Measurements from ENCODE around the gene UCKL1.

The UCKL1 gene

DNA sequence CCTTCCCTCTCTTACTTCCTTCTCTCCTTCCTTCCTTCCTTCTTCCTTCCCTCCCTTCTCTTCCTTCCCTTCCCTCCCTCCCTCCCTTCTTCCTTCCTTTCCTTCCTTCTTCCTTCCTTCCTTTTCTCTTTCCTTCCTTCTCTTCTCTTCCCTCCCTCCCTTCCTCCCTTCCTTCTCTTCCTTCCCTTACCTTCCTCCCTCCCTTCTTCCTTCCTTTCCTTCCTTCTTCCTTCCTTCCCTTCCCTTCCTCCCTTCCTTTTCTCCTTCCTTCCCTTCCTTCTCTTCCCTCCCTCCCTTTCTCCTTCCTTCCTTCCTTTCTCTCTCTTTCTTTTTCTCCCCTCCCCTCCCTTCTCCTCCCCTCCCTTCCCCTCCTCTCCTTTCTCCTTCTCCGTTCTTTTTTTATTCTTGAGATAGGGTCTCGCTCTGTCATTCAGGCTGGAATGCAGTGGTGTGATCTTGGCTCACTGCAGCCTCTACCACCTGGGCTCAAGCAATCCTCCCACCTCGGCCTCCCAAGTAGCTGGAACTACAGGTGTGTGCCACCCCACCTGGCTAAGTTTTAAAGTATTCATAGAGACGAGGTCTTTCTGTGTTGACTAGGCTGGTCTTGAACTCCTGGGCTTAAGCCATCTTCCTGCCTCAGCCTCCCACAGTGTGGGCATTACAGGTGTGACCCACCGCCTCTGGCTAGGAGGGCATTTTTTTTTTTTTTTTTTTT lies 14.7 kb upstream of the UCKL1 start:
- H3K4me3 ChIP-seq (ENCODE audit: low read length), result no peak overlapping the region; the same call in 1 of the 2 replicates
- TF ChIP-seq, protein P1, sequence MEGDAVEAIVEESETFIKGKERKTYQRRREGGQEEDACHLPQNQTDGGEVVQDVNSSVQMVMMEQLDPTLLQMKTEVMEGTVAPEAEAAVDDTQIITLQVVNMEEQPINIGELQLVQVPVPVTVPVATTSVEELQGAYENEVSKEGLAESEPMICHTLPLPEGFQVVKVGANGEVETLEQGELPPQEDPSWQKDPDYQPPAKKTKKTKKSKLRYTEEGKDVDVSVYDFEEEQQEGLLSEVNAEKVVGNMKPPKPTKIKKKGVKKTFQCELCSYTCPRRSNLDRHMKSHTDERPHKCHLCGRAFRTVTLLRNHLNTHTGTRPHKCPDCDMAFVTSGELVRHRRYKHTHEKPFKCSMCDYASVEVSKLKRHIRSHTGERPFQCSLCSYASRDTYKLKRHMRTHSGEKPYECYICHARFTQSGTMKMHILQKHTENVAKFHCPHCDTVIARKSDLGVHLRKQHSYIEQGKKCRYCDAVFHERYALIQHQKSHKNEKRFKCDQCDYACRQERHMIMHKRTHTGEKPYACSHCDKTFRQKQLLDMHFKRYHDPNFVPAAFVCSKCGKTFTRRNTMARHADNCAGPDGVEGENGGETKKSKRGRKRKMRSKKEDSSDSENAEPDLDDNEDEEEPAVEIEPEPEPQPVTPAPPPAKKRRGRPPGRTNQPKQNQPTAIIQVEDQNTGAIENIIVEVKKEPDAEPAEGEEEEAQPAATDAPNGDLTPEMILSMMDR (conservative IDR thresholded peaks at IDR 0.05; ENCODE audit: low read length), result no peak
- no peak for DNase-seq (ENCODE audit: low read depth)

DNA sequence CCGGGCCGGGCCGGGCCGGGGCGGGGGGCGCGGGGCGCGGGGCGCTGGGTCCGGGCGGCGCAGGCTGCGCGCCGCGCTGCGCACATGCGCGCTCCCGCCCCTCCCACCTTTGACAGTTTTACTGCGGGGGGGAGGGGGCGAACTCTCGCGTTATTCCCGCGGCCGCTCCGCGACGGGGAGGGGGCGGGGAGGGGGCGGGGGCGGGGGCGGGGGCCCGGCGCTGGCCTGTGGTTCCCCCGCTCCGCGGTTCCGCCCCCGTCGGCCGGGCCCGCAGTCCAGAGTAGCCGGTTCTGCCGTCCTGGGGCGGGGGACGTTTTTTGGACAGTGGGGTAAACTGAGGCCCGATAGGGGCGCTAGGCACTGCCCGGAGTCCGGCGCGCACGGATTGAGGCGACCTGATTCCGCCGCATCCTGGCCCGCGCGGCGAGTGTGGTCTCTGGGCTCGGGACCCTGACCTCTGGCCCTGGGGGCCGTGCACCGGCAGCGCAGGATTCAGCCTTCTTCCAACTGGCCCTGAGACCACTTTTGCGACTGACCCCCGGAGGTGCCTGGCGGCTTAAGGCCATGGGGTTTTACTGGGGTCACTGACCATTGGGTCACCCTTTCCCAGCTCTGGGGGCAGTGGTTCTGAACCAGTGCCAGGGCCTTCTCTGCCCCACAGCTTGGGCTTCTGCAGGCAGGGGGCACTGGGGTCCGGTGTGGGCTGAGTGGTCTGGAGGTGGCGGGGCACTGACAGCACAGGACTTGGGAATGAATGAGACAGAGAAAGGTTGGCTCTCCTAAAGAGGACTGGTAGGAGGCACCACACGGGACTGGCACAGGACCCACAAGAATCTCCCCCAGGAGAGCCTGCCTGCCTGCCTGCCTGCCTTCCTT lies 13.9 kb upstream of the UCKL1 start, which contains the start of gene ZNF512B:
TSS of gene ZNF512B (minus strand) at position 93 of the 876 bp plus-strand sequence. CDS start 1,980 bp downstream, outside the sequence.
- DNase-seq (ENCODE audit: low read depth), result peak; percentile 52
- H3K4me3 ChIP-seq (ENCODE audit: low read length), result peak within 1 kb of the TSS; percentile 67
- TF ChIP-seq, protein P1 (conservative IDR thresholded peaks at IDR 0.05; ENCODE audit: low read length), result no peak

DNA sequence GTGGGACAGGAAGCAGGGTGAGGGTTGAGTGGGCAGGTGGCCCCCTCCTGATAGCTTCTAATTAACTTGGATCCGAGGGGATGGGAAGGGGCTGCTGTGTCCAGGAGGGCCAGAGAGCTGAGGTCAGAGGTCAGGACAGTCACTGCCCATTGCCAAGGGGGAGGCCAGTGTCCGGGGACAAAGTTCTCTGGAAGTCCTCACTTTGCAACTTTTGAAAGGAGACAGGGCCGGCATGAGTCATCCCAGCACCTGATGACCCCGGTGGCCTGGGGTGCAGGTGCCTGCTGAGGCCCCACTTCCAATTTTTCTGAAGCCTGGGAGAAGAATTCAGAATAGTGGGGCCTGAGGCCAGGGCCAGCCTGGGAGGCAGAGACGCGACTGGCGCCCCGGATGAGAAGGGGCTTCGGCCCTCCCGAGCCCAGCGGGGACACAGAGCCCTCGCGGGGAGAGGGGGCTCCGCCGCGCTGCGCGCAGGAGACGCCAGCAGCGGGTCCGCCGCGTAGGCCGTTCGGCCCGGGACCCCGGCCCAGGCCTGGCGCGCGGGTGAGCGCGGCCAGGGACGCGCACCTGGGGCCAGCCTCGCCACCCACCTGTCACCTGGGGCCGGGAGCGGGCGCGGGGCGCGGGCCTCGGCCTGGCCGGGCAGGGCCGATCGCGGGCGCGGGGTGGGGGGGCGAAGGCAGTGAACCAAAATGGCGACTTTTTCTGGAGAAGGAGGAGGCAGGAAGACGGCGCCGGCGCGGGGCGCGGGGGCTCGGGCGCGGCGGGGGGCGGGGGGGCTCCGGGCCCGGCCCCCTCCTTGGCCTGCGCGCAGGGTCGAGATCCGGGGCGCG lies 12.9 kb upstream of the UCKL1 start:
- peak overlapping the region; percentile 66 for H3K4me3 ChIP-seq (ENCODE audit: low read length)
- DNase-seq (ENCODE audit: low read depth), result no peak
- TF ChIP-seq, protein P1 (conservative IDR thresholded peaks at IDR 0.05; ENCODE audit: low read length), result no peak

DNA sequence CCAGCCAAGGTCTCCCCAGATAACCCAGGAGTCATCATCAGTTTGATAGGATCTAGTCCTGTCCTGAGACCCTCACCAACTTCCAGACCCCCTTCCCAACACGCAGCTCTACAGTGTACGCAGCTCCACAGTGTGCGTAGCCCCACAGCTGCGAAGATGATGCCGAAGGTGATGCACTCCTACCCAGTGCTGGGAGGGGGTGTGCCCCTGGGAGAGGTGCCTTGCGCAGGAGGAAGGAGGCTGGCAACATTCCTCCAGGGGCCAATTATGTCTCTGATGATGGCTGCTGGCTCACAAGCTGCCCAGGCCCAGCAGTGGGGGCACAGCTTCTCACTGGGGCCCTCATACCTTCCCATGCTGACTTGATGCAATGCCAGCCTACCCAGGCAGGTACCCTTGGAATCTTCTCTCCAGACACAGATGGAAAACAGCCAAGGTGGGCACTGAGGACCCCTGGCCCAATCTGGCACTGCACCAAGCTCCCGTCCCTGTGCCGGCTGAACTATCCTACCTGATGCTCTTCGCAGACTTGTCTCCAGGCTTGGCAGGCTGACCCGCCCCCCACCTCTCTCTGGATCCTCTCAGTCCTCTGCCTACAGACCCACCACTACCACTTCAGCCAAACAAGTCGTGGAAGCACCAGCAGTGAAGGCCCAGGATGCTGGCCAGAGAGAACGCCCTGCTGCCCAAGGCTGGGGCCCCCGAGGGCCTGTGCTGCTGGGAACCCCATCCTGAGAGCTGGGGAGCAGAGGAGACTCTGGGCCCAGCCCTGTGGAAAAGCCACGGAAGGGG lies 12.1 kb upstream of the UCKL1 start:
- peak overlapping the region; percentile 66 for H3K4me3 ChIP-seq (ENCODE audit: low read length)
- TF ChIP-seq, protein P1 (conservative IDR thresholded peaks at IDR 0.05; ENCODE audit: low read length), result no peak
- DNase-seq (ENCODE audit: low read depth), result no peak

DNA sequence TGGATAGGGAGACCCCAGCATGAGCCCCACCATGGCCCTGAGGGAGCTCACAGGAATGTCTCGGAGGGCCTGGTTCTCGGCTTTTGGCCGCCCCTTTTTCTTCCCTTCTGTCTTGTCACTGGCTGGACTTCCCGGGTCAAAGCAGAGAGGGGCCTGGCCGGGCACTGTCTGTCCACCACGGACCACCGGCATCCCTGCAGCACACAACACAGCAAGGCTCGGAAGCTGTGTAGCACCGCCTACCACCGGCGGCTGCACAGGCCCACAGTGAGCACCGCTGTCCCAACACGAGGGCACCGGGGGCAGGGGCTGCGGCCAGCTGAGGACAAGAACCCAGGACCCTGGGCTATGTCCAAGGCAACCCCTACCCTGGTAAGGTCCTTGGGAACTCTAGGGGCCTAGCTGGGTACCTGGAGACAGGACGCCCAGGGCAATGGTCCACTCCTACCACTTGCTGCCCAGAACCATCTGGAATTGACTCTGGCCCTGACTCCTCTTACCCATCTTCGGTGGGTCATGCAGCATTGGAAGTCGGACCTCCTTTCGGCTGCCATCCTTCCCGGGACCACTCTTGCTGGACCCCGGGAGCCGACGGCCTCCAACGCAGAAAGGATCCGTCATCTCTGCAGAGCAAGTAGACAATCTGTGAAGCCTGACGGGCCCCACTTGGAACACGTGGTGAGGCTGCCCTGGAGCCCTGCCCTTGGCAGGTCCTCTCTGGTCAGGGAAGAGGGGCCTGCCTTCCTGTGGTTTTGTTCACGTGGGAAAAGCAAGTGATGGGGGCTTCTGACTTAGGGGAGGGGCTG lies 11.3 kb upstream of the UCKL1 start:
- no peak overlapping the region for H3K4me3 ChIP-seq (ENCODE audit: low read length)
- TF ChIP-seq, protein P1 (conservative IDR thresholded peaks at IDR 0.05; ENCODE audit: low read length), result no peak
- DNase-seq (ENCODE audit: low read depth), result no peak

Measured in AG10803 (cell line).